ENCODE results near the gene ITFG2.

Gene ITFG2

DNA sequence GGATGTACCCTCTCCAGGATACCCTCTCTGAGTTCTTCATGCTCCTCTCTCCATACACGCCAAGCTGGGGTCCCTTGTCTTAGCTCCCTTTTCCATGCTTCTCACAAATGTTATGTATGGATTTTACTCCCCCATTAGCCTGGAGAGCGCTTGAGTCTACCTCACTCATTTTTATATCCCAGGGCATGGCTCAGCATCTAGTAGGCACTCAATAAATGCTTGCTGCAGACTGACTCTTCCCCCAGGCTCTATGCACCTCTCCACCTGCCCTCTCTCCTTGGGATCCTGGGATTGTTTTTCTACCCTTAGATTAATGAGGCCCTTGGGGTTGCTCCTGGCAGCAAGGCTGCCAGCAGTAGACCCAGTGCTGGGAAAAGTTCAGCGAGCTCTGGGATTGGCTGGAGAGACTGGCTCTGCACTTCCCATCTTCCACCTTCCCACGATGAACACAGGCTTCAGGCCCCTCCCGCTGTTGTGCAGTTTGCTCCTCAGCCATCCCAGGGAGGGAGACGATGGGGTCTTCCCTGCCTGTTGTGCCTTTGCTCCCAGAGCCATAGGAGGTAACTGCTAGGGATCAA, 20.2 kb downstream of the ITFG2 start:
- no peak for TF ChIP-seq EP300 (IDR thresholded peaks at IDR 0.05; ENCODE audit: borderline replicate concordance)
- TF ChIP-seq, protein P1, sequence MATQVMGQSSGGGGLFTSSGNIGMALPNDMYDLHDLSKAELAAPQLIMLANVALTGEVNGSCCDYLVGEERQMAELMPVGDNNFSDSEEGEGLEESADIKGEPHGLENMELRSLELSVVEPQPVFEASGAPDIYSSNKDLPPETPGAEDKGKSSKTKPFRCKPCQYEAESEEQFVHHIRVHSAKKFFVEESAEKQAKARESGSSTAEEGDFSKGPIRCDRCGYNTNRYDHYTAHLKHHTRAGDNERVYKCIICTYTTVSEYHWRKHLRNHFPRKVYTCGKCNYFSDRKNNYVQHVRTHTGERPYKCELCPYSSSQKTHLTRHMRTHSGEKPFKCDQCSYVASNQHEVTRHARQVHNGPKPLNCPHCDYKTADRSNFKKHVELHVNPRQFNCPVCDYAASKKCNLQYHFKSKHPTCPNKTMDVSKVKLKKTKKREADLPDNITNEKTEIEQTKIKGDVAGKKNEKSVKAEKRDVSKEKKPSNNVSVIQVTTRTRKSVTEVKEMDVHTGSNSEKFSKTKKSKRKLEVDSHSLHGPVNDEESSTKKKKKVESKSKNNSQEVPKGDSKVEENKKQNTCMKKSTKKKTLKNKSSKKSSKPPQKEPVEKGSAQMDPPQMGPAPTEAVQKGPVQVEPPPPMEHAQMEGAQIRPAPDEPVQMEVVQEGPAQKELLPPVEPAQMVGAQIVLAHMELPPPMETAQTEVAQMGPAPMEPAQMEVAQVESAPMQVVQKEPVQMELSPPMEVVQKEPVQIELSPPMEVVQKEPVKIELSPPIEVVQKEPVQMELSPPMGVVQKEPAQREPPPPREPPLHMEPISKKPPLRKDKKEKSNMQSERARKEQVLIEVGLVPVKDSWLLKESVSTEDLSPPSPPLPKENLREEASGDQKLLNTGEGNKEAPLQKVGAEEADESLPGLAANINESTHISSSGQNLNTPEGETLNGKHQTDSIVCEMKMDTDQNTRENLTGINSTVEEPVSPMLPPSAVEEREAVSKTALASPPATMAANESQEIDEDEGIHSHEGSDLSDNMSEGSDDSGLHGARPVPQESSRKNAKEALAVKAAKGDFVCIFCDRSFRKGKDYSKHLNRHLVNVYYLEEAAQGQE (IDR thresholded peaks at IDR 0.05; ENCODE audit: low read depth): no peak
- TF ChIP-seq YY1 (IDR thresholded peaks at IDR 0.05; ENCODE audit: low read depth): no peak
- no peak for TF ChIP-seq CEBPB (IDR thresholded peaks at IDR 0.05)
- TF ChIP-seq EGR1 (IDR thresholded peaks at IDR 0.05): no peak

DNA sequence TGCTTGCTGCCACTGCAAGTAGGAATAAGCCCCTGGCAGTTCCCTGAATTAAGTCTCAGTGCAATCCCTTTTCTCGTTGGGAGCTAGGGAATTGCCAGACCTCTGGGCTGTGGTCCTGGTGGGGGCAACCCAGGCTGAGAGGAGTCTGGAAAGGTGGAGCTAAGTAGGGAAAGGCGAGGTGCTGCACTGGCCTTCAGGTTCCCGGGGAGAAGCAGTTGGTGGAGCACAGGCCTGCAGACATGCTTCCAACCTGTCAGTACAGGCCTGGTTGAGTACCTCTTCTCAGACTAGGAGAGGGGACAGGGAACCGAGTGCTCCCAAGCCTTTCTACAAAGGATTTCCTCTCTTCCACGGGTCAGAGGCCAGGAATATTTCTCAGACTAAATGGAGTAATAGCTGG, 20.9 kb downstream of the ITFG2 start:
- no peak for TF ChIP-seq TCF12 (IDR thresholded peaks at IDR 0.05; ENCODE audit: low read depth)
- no peak for TF ChIP-seq ZBTB7A (IDR thresholded peaks at IDR 0.05; ENCODE audit: low read depth)
- no peak for TF ChIP-seq CEBPB (IDR thresholded peaks at IDR 0.05)
- no peak for TF ChIP-seq YY1 (IDR thresholded peaks at IDR 0.05; ENCODE audit: low read depth)
- TF ChIP-seq, protein P1 (IDR thresholded peaks at IDR 0.05; ENCODE audit: low read depth): no peak
- TF ChIP-seq NFIC (IDR thresholded peaks at IDR 0.05): no peak
- no peak for TF ChIP-seq CREB1 (IDR thresholded peaks at IDR 0.05; ENCODE audit: low read depth)

DNA sequence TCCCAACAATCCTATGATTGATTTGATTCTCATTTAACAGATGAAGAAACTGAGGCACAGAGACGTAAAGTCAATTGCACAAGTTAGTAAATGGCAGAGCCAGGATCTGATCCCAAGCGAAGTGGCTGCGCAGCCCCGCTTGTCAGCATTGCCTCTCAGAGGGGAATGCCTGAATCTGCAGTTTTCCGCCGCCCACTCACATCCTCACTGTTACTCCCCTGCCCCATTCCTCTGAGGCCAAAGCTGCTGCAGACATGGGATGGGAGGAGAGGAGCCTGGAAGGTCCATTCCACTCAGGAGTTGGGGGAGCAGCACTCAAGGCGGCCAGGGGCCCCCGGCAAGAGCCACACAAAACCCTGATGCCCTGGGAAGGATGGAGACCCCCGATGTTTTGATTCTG, 21.3 kb downstream of the ITFG2 start:
- TF ChIP-seq YY1 (IDR thresholded peaks at IDR 0.05; ENCODE audit: low read depth) (no peak), EGR1 (IDR thresholded peaks at IDR 0.05) (no peak), ZBTB7A (IDR thresholded peaks at IDR 0.05; ENCODE audit: low read depth) (no peak), NFIC (IDR thresholded peaks at IDR 0.05) (no peak), RAD21 (IDR thresholded peaks at IDR 0.05; ENCODE audit: low read depth) (no peak), FOXM1 (IDR thresholded peaks at IDR 0.05; ENCODE audit: borderline replicate concordance, low read depth) (no peak), EP300 (IDR thresholded peaks at IDR 0.05; ENCODE audit: borderline replicate concordance) (no peak), TCF12 (IDR thresholded peaks at IDR 0.05; ENCODE audit: low read depth) (no peak), CREB1 (IDR thresholded peaks at IDR 0.05; ENCODE audit: low read depth) (no peak), CEBPB (IDR thresholded peaks at IDR 0.05) (no peak), TAF1 (IDR thresholded peaks at IDR 0.05; ENCODE audit: low read depth) (no peak), TEAD4 (IDR thresholded peaks at IDR 0.05) (no peak)
- TF ChIP-seq, protein P2, sequence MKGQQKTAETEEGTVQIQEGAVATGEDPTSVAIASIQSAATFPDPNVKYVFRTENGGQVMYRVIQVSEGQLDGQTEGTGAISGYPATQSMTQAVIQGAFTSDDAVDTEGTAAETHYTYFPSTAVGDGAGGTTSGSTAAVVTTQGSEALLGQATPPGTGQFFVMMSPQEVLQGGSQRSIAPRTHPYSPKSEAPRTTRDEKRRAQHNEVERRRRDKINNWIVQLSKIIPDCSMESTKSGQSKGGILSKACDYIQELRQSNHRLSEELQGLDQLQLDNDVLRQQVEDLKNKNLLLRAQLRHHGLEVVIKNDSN (IDR thresholded peaks at IDR 0.05): no peak
- TF ChIP-seq, protein P3, sequence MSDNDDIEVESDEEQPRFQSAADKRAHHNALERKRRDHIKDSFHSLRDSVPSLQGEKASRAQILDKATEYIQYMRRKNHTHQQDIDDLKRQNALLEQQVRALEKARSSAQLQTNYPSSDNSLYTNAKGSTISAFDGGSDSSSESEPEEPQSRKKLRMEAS (IDR thresholded peaks at IDR 0.05): no peak
- TF ChIP-seq, protein P1 (IDR thresholded peaks at IDR 0.05; ENCODE audit: low read depth): no peak

DNA sequence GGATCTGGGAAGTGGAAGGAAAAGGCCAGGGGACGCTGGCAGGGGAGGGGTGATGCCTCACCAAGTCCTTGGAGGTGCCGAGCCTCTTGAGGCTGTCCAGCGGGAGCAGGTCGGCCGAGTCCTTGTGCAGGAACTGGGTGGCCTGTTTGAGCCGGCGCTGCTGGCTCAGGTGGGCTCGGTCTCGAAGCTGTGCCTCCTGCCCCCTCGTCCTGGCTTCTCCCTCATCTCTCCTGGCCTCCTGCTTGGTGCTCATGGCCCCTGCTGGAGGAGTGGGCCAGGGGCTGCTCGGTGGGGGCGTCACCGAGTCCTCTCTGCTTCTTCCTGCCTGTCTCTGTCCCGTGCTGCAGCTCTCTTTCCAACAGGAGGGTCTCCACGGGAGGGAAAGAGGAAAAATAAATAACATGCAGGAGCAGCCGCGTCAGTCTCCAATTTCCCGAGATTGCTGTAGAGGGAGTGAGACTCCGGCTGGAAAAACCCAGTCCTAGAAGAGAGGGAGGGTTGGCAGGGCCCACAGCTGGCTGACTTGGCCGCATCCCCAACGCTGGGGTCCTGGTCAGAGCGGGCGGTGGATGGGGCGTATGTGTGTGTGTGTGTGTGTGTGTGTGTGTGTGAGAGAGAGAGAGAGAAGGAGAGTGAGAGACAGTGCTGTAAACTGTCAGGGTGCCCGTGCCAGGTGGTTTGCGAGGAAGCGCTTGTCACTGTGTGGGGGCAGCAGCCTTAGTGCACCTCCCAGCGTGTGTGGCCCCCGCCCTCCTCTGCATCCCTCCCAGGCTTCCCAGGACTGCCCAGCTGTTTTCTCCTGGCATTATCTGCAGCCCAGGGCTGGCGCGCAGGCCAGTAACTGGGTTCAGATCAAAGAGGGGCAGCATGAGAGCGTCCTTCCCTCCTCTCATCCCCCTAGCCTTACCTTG, 22.4 kb downstream of the ITFG2 start, which contains the start of gene NRIP2:
Gene NRIP2 (minus strand): TSS at position 455 of the 911 bp plus-strand sequence. CDS start 52 bp downstream, at position 403.
- TF ChIP-seq NFIC (IDR thresholded peaks at IDR 0.05) (no peak), FOXM1 (IDR thresholded peaks at IDR 0.05; ENCODE audit: borderline replicate concordance, low read depth) (no peak), EGR1 (IDR thresholded peaks at IDR 0.05) (no peak), TEAD4 (IDR thresholded peaks at IDR 0.05) (no peak), EP300 (IDR thresholded peaks at IDR 0.05; ENCODE audit: borderline replicate concordance) (no peak), CEBPB (IDR thresholded peaks at IDR 0.05) (no peak), TCF12 (IDR thresholded peaks at IDR 0.05; ENCODE audit: low read depth) (no peak), TAF1 (IDR thresholded peaks at IDR 0.05; ENCODE audit: low read depth) (no peak), YY1 (IDR thresholded peaks at IDR 0.05; ENCODE audit: low read depth) (no peak), RAD21 (IDR thresholded peaks at IDR 0.05; ENCODE audit: low read depth) (no peak), CREB1 (IDR thresholded peaks at IDR 0.05; ENCODE audit: low read depth) (no peak), ZBTB7A (IDR thresholded peaks at IDR 0.05; ENCODE audit: low read depth) (no peak)
- TF ChIP-seq, protein P3 (IDR thresholded peaks at IDR 0.05): no peak
- TF ChIP-seq, protein P1 (IDR thresholded peaks at IDR 0.05; ENCODE audit: low read depth): no peak
- TF ChIP-seq, protein P2 (IDR thresholded peaks at IDR 0.05): no peak
